Psoas muscle (tissue), 8 donors: ENCODE data around the gene NDUFV2. TPM values are rescaled to one million over a fixed set of nuclear protein-coding genes. Genes with fewer than 3 reads are reported as not detected.

Source experiments
- ATAC-seq, 4 donors: fragments of 200-7000 bp; cut with Tn5 transposase; one replicate each; pipeline ENCODE4 v1.9.1; 2020; ENCODE audit warnings: moderate library complexity in 3 of 4, mild to moderate bottlenecking in 2 of 4
- DNase-seq, 2 donors: peaks; one replicate each; pipeline ENCODE4 v3.0.0-alpha.2; 2020
- H3K27ac ChIP-seq: fragments of 200-600 bp; one replicate; pipeline ENCODE4 v1.8.0; 2022
- H3K27me3 ChIP-seq, 3 donors: fragments of 200-600 bp in 1 of 3; one replicate each; pipeline versions ENCODE4 v1.6.1 to v1.8.0; 2013 to 2022; ENCODE audit warnings: low read length in 2 of 3, mild to moderate bottlenecking in 2 of 3, moderate library complexity in 1 of 3; ENCODE audit not compliant: insufficient read depth in 3 of 3
- H3K36me3 ChIP-seq, 2 donors: fragments of 200-600 bp in 1 of 2; one replicate each; pipeline versions ENCODE4 v1.6.1 to v1.8.0; 2013 to 2022; ENCODE audit warnings: low read depth in 1 of 2, mild to moderate bottlenecking in 1 of 2, moderate library complexity in 1 of 2; ENCODE audit not compliant: insufficient read depth in 1 of 2
- H3K4me1 ChIP-seq: fragments of 200-600 bp; one replicate; pipeline ENCODE4 v1.8.0; 2022
- H3K4me3 ChIP-seq: fragments of 200-600 bp; one replicate; pipeline ENCODE4 v1.8.0; 2022; ENCODE audit warnings: mild to moderate bottlenecking
- H3K9me3 ChIP-seq: fragments of 200-600 bp; one replicate; pipeline ENCODE4 v1.8.0; 2022
- WGBS, 3 donors: extraction: QIAGEN DNeasy Blood & Tissue Kit; methylation state at CpG; one replicate each; pipeline versions ENCODE4 v1.1.6 to v1.1.7; 2013; 5-methylcytosine and 5-hydroxymethylcytosine counted together
- intact Hi-C, 2 donors: fragments of 100-400 bp; cut with DNase I; formaldehyde crosslinking; loops; one replicate each; pipeline versions ENCODE4 v1.11.0 to v1.14.2; 2022
- long read RNA-seq, 2 donors: library from polyadenylated mRNA; unstranded; transcript quantifications; one replicate each; pipeline ENCODE4 v2.0.0, GENCODE V29; 2021
- polyA plus RNA-seq, 3 donors: library from polyadenylated mRNA; stranded (reverse); fragments of 200-250 nt; gene quantifications; one replicate each; pipeline ENCODE4 v1.2.3, GENCODE V29; 2013
- total RNA-seq, 4 donors: library from RNA; stranded (reverse); fragmentation: NEBNext Ultra II Directional in 2 of 4; extraction: Animal tissue kit (Norgen Biotek cat#: 25700) in 2 of 4; gene quantifications; one replicate each; pipeline versions ENCODE4 v1.2.1 to v1.2.4, GENCODE V29; 2021 to 2023
- TF ChIP-seq, protein P1 (sequence below): fragments of 200-600 bp; IDR thresholded peaks from one replicate; pipeline ENCODE4 v1.8.0; 2022; ENCODE audit warnings: antibody characterized with exemption
- donor health status: healthy with polysubstance abuse.
- donor health status: DM: no; HTN: no; CAD: no; lungs with moderate emphysema.
- donor health status: Bipolar disorder and iron deficiency.
- donor health status: healthy.
- donor health status: DM: yes; HTN: yes; CAD: no.
- donor health status: DM: no; HTN: no; CAD: no.
- donor health status: DM: no; HTN: no; CAD: no.
- donor health status: DM: yes; HTN: yes; CAD: no.

NDUFV2 gene
- 100 to 1,000 TPM; 312 to 467 (median 328) TPM for total RNA-seq
- 100 to 1,000 TPM; 451 to 565 (median 547) TPM for polyA plus RNA-seq
- long read RNA-seq, donor 1, transcript NDUFV2-201 (8 exons, 930 nt): major isoform, 147 of 150 reads
- long read RNA-seq, donor 1, partial matches to known transcripts: 0 of 150 reads
- long read RNA-seq, donor 1, other reads (novel, unspliced or antisense): 3 of 150 reads
- long read RNA-seq, donor 2, transcript NDUFV2-201 (8 exons, 930 nt): major isoform, 307 of 324 reads
- long read RNA-seq, donor 2, partial matches to known transcripts: 4 of 324 reads
- long read RNA-seq, donor 2, other reads (novel, unspliced or antisense): 13 of 324 reads

DNA sequence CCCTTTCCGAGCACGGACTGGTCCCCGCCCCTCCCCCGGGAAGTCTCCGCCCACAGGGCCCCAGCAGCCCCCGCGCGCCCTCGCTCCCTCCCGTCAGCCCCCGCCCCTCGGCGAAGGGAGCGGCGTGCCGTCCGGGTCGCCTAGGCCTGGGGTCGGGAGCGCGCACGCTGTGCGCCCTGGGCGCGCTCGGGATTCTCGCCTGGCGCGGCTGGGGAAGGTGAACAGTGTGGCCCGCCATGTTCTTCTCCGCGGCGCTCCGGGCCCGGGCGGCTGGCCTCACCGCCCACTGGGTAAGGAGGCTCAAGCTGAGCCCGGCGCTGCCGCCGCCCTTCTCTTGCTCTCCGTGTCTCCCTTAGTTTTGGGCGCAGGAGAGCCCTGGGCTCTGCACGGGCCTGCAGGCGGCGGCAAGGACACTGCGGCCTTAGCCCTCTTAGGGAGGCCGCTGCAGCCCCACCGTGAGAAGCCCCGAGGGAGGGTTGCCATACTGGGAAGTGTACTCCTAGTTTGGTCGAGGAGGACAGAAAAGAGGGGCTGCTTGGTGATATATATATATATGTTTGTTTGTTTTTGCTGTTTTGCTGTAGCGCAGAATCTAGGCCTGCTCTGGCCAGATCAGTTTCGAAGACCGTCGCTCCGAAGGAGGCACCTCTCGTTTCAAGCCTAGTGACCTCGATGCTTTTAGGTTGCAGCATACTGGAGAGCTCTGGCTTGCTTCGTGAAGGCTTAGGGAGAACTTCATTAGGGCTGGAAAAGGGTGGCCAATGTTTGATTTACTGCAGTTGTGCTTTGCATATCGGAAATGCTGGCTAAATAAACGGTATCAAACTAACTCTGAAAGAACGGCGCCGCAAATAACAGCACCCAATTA, at the start of gene NDUFV2:
Gene NDUFV2, plus strand, starts transcription at position 192 of the 868 bp plus-strand sequence. Its CDS starts 45 bp downstream, at position 237.
- no peaks in the 10 kb centered on the region for H3K27me3 ChIP-seq
- TF ChIP-seq, protein P1, sequence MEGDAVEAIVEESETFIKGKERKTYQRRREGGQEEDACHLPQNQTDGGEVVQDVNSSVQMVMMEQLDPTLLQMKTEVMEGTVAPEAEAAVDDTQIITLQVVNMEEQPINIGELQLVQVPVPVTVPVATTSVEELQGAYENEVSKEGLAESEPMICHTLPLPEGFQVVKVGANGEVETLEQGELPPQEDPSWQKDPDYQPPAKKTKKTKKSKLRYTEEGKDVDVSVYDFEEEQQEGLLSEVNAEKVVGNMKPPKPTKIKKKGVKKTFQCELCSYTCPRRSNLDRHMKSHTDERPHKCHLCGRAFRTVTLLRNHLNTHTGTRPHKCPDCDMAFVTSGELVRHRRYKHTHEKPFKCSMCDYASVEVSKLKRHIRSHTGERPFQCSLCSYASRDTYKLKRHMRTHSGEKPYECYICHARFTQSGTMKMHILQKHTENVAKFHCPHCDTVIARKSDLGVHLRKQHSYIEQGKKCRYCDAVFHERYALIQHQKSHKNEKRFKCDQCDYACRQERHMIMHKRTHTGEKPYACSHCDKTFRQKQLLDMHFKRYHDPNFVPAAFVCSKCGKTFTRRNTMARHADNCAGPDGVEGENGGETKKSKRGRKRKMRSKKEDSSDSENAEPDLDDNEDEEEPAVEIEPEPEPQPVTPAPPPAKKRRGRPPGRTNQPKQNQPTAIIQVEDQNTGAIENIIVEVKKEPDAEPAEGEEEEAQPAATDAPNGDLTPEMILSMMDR: no peak
- 3 to 9% (median 4%) methylated on average over 54 to 64 of the region's 64 CpGs for WGBS, 3 donors
- DNase-seq (peak; percentile 98 to 99), ATAC-seq (peak; percentile 97 to 99 (median 98))
- intact Hi-C loops: loop anchor here (2.0 kb wide), 1 partner anchor 34 kb away; the partner anchor contains the start of gene ANKRD12 (in 2 of the 2)
- peaks cover 44% of the 10 kb centered on the region for H3K4me1 ChIP-seq
- peak within 1 kb of the TSS; percentile 93 for H3K27ac ChIP-seq
- no peaks in the 10 kb centered on the region for H3K36me3 ChIP-seq
- H3K9me3 ChIP-seq: no peaks in the 10 kb centered on the region
- H3K4me3 ChIP-seq: peak within 1 kb of the TSS; percentile 93

DNA sequence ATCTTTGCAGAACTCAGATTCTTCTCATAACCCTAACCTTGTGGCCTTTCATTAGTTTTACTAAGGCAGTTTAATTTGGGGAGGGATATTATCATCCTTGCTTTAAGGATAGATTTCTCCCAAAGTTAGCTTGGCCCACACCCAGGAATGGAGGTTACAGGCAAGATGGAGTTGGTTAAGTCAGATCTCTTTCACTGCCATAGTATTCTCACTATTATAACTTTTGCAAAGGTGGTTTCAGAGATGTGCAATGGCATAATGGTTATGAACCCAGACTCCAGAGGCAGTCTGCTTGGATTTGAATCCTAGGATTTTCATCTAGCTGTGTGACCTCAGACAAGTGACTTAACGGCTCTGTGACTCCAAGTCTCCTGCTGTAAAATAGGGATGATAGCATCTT, 48.7 kb upstream of the NDUFV2 start:
- intact Hi-C loops: no loop called here
- no peak for DNase-seq
- TF ChIP-seq, protein P1: no peak

DNA sequence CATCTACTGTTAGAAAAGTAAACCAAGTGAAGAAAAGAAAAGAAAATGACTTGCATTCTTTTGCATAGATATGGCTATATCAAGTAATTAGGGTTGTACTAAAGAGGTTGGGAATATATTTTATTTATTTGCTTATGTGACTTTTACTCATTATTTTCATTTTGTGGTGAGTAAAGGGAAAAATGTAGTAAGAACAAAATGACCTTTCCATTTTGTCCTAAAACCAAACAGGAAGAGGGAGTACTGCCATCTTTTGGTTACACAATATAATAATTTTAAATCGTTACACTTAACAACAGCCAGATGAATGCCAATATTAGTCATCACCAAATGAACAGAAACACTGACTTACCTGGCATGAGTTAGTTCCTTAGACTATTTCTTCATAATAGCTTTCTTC, 47.3 kb upstream of the NDUFV2 start:
- TF ChIP-seq, protein P1: peak; percentile 7
- Histone ChIP-seq H3K27ac (no peak overlapping the region), H3K27me3 (no peaks in the 10 kb centered on the region), H3K4me3 (no peak overlapping the region), H3K36me3 (no peaks in the 10 kb centered on the region), H3K4me1 (no peaks in the 10 kb centered on the region), H3K9me3 (no peaks in the 10 kb centered on the region)
- DNase-seq: no peak
- intact Hi-C loops: no loop called here
- 0 to 6% (median 5%) methylated on average over 1 of the region's 1 CpG for WGBS, 3 donors
- ATAC-seq: peak in 3 of 4 donors; percentile 56 to 87 (median 63)

More for the DNA sequence above, 48.7 kb upstream of the NDUFV2 start:
- Histone ChIP-seq H3K4me1 (no peaks in the 10 kb centered on the region), H3K27ac (no peak overlapping the region), H3K9me3 (no peaks in the 10 kb centered on the region), H3K27me3 (no peaks in the 10 kb centered on the region), H3K36me3 (no peaks in the 10 kb centered on the region), H3K4me3 (no peak overlapping the region)
- no peak for ATAC-seq
- WGBS, 3 donors: 94 to 97% (median 94%) methylated on average over 1 of the region's 1 CpG

DNA sequence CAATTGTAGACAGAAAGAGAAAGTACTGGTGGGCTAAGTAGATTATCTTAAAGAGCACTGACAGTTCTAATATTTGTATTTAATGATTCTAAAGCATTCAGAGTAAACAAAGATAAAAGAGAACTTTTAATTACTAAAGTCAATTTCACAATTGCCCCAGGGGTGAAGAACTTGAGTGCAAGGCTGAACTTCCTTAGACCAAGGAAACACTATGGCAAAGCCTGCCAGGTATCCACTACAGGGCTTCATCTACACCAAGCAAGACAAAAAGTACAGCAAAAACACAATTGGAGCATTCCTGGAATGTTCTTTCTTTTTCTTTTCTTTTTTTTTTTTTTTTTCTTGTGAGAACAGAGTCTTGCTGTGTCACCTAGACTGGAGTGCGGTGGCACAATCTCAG, 46.9 kb upstream of the NDUFV2 start:
- ATAC-seq (no peak), DNase-seq (no peak)
- H3K4me1 ChIP-seq: no peaks in the 10 kb centered on the region
- WGBS, 3 donors: 100% methylated on average over 1 of the region's 1 CpG
- H3K27me3 ChIP-seq: no peaks in the 10 kb centered on the region
- H3K36me3 ChIP-seq: no peaks in the 10 kb centered on the region
- no peak overlapping the region for H3K27ac ChIP-seq
- no peaks in the 10 kb centered on the region for H3K9me3 ChIP-seq
- intact Hi-C loops: no loop called here
- H3K4me3 ChIP-seq: no peak overlapping the region
- TF ChIP-seq, protein P1: no peak
